Suprapubic skin (tissue), 4 donors: ENCODE data around the gene NEUROG1.

Source experiments
- POLR2A ChIP-seq, 2 donors: fragments of 450-650 bp; IDR thresholded peaks; one replicate each; pipeline ENCODE4 v1.6.1; 2017; ENCODE audit warnings: antibody characterized with exemption in 2 of 2, mild to moderate bottlenecking in 2 of 2, moderate library complexity in 2 of 2
- POLR2AphosphoS5 ChIP-seq, 3 donors: sonication (generic); formaldehyde crosslinking; IDR thresholded peaks; one replicate each; pipeline ENCODE4 v1.6.1; 2017; ENCODE audit warnings: antibody characterized with exemption in 3 of 3
- TF ChIP-seq, protein P1 (sequence below), 2 donors: fragments of 200-600 bp in 1 of 2; fragments of 450-650 bp in 1 of 2; sonication (generic) in 1 of 2; IDR thresholded peaks; one replicate each; pipeline ENCODE4 v1.5.1; 2016 to 2019; ENCODE audit warnings: antibody characterized with exemption in 2 of 2, mild to moderate bottlenecking in 1 of 2, moderate library complexity in 1 of 2

GRCh38 chr5:135546912-135547311 is 11.1 kb upstream of the NEUROG1 start:
- TF ChIP-seq, protein P1, sequence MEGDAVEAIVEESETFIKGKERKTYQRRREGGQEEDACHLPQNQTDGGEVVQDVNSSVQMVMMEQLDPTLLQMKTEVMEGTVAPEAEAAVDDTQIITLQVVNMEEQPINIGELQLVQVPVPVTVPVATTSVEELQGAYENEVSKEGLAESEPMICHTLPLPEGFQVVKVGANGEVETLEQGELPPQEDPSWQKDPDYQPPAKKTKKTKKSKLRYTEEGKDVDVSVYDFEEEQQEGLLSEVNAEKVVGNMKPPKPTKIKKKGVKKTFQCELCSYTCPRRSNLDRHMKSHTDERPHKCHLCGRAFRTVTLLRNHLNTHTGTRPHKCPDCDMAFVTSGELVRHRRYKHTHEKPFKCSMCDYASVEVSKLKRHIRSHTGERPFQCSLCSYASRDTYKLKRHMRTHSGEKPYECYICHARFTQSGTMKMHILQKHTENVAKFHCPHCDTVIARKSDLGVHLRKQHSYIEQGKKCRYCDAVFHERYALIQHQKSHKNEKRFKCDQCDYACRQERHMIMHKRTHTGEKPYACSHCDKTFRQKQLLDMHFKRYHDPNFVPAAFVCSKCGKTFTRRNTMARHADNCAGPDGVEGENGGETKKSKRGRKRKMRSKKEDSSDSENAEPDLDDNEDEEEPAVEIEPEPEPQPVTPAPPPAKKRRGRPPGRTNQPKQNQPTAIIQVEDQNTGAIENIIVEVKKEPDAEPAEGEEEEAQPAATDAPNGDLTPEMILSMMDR (IDR thresholded peaks at IDR 0.05): no peak
- TF ChIP-seq POLR2AphosphoS5 (IDR thresholded peaks at IDR 0.05) (no peak), POLR2A (IDR thresholded peaks at IDR 0.05) (no peak)
